HG03342 (cell line): ENCODE measurements around the gene ENO2.

Experiments used
- ATAC-seq: cut with Tn5 transposase; IDR thresholded peaks from one replicate; pipeline ENCODE4 v1.9.1; 2021; ENCODE audit warnings: mild to moderate bottlenecking, moderate library complexity; ENCODE audit not compliant: unreplicated experiment

Gene ENO2

GRCh38 chr12:6929466-6930452 is 15.4 kb downstream of the ENO2 start:
- no peak for ATAC-seq

- no peak for ATAC-seq
These were observed 18.4 kb downstream of the ENO2 start for GRCh38 chr12:6932766-6933165.

- ATAC-seq, result no peak
These were observed 19.7 kb downstream of the ENO2 start for GRCh38 chr12:6934110-6934509.

- no peak for ATAC-seq
These were observed 21.2 kb downstream of the ENO2 start for GRCh38 chr12:6935371-6936193.

- no peak for ATAC-seq
These were observed 21.8 kb downstream of the ENO2 start for GRCh38 chr12:6936194-6936635.

- ATAC-seq, result no peak
These were observed 22.5 kb downstream of the ENO2 start for GRCh38 chr12:6936636-6937480.

GRCh38 chr12:6937481-6938352 is 23.3 kb downstream of the ENO2 start:
- peak; percentile 81 for ATAC-seq

- ATAC-seq, result no peak
These were observed 24.2 kb downstream of the ENO2 start for GRCh38 chr12:6938353-6939190.

- ATAC-seq, result no peak
These were observed 24.8 kb downstream of the ENO2 start for GRCh38 chr12:6939191-6939540.

- no peak for ATAC-seq
These were observed 26.9 kb downstream of the ENO2 start for GRCh38 chr12:6941267-6941666.

GRCh38 chr12:6941782-6942181 is 27.4 kb downstream of the ENO2 start:
- ATAC-seq, result no peak

- ATAC-seq, result no peak
These were observed 27.9 kb downstream of the ENO2 start for GRCh38 chr12:6942331-6942665.

GRCh38 chr12:6943389-6943721 is 29.0 kb downstream of the ENO2 start:
- ATAC-seq, result peak; percentile 37

GRCh38 chr12:6943722-6944380 is 29.5 kb downstream of the ENO2 start, which contains the start of the genes C12orf57 and RNU7-1:
Gene C12orf57 (plus strand): TSS chr12:6944022. CDS start chr12:6944122, 100 bp downstream.
Gene RNU7-1 (plus strand): TSS chr12:6943816.
- peak; percentile 42 for ATAC-seq

GRCh38 chr12:6944381-6945186 is 30.2 kb downstream of the ENO2 start:
- peak; percentile 39 for ATAC-seq

GRCh38 chr12:6945613-6946012 is 31.2 kb downstream of the ENO2 start:
- ATAC-seq, result no peak

GRCh38 chr12:6946033-6946919 is 31.9 kb downstream of the ENO2 start:
- ATAC-seq, result no peak
